HG03025 (cell line): Measurements from ENCODE around the gene IGF1R.

Experiments
- ATAC-seq: cut with Tn5 transposase; IDR thresholded peaks from one replicate; pipeline ENCODE4 v1.9.1; 2021; ENCODE audit warnings: mild to moderate bottlenecking, moderate library complexity; ENCODE audit not compliant: unreplicated experiment, low FRiP score

IGF1R gene

DNA sequence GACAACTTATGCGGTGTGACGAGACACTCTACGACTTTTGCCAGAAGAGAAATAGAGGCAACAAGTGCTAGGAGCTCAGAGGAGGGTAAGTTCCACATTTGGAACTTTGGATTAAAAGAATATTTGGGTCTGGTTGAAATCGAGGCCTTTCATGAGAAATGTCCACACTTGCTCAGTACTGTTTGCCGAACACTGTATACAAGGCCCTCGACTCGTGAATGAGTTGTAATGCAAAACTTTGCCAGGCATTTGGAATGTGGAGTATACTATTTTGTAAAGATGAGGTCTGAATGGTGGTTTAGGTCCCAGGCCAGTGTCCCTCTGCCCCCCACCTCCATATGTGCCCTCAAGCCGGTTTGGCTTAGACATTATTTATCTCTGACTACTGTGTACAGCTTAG lies 73.9 kb downstream of the IGF1R start:
- ATAC-seq: no peak

DNA sequence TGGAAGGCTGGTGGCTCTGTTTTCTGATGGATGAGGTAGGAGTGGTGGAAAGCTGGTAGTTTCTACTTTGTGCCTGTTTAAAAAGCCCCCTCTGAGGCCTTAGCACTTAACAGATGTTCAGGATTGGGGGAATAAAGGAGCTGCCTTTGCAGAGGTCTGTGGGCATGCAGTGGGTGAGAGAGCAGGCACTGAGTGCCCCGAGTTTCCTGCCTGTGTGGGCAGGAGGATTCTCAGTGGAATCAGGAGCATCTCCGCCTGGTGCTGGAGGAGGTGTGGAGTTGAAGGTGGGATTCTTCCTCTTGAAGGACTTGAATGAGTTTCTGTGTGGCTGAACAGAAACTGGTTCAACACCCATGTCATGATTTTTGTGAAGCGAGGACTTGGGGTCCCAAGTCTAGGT lies 74.3 kb downstream of the IGF1R start:
- no peak for ATAC-seq

DNA sequence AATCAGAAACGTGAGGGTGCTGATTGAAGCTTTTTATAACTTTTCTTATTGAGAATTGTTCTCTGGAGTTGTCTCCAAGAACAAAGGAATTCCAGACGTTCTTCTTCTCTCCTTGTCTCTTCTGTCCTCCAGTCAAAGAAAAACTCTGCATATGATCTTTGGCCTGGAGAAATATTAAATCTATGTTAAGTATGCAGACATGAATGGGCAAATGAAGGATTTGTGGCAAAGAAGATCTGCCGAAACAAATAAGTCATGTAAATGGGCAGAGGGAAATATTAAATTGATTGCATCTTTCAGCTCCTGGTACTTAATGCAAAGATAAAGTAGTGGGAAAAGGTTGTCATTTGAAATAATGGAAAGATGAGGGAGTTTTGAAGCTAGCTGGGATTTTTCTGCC lies 74.9 kb downstream of the IGF1R start:
- ATAC-seq: no peak

DNA sequence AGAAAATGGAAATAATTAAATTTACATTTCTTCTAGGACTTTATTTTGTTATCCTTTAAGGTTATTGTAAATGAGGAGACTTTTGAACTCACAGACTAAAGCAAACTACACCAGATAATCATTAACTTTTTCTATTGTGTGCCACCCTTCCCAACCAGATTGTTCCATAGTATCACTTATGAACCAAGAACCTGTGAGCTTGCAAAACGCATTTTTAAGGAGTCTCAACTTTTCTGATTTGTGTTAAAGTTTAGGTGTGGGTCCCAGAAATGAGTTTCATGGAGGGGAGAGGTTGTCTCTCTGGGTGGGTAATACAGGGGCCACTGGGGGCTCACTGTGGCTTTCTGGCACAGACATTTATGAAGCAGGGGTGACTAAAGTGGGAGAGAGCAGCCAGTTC lies 75.7 kb downstream of the IGF1R start:
- ATAC-seq: no peak

DNA sequence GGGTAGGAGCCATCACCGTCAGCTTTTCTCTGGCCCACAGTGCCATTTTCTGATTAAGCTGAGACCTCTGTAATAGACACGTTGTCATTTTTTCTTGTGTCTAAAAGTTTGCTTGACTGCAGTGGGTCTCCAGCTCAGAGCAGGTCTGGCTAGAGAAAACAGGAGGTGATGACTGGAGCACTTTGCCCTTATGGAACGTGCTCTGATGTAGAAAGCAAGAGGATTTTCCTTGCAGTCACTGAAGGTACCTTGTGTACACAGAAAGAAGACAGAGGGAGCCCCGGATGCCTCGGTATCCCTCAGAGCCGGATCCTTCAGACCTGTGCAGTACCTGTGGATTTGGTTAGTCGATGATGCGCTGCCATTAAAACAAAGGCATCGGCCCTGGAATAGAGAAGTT lies 76.2 kb downstream of the IGF1R start:
- no peak for ATAC-seq

DNA sequence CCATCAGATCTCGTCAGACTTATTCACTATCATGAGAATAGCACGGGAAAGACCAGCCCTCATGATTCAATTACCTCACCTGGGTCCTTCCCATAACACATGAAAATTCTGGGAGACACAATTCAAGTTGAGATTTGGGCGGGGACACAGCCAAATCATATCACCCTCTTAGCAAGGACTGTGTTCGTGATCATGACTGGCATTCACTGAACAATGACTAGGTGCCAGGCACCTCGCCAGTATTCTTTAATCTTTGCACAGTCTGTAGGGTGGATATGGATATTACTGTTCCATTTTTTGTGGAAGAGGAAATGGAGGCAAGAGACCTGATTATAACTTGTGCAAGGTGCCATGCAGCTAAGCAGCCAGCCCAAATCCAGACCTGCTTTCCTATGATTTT lies 77.5 kb downstream of the IGF1R start:
- ATAC-seq: no peak

DNA sequence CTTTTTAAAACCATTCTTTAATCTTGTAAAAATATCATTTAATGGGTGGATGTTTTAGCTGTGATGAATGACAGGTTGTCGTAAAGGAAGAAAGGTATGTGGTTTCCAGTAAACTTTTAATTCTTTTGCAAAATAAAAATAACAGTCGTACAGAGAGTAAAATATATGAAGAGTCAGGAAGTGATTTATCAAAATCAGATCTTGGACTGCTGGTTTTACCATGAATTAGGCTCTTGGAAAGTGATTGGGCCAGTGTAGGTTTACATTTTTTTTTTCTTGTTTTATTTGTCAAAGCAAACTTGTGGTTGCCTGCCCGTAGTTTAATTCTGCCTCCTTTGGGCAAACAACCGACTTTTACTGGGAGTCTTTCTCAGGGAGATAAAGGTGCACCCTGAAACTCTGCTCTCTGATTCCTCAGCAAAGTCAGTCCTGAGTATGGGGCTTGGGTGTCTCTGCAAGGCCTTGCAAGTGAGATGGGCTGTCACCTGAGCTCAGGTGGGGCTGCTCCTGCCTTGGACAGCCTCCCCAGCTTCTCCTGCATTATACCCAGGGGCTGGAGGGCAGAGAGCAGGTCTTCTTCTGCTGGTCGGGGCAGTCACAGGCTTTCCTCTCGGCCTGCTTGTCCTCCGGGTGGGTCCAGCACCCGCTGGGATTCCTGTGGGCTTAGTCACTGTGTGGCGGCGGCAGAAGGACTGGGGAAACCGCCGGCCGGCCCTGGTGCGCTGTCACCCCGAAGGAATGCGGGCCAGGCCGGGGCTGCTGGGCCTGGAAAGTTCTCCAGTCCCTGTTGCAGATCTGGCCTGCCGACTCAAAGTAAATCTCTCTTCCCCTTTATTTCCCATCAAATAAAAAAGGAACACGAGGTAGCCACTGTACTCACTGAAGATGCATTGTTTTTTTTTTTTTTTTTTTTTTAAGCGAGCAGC lies 79.0 kb downstream of the IGF1R start:
- ATAC-seq: no peak

DNA sequence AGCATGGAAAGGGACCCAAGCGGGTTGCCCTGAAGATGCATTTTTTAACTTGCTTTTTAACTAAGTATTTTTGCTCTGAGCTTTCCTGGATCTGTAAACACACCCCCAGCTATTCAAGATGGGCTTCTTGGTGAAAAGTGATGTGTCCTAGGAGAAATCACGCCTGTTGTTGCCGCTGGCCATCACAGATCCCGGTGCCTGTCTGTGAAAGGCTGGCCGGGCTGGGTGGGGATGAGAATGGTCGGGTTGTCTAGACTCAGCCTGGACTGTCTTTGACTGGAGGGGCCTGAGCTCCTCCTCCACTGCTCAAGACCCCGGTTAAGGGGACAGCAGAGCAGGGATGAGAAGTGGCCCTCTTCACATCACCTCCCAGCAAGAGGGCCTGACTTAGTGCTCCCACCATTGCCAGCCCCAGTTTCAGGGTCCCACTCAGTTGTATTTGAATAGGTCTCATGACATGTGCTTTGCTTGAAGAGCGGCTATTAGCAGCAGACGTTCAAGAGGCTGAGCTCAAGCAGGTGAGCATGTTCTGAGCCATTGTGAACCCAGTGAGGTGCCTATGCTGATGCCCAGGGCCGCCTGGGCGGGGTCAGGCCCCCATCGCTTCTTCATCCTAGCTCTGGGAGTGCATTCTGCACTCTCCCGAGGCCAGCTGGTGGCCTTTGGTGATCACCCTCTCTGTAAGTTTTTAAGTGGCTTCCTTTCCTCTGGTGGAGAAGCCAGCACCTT lies 79.9 kb downstream of the IGF1R start:
- ATAC-seq: no peak

DNA sequence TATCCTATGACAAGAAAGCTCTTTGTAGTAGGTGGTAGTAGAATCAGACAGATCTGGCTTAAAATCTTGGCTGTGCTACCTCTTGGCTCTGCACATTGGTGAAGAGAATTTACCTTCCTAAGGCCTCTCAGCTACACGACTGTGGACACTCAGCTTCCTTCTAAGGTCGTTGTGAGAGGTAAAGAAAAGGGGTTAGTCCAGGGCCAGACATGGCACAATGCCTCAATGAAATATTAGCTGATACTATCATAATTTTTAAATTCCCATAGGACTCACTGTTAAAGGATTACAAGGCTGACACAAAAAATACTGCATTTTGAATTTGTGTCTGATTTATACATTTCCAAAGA lies 80.4 kb downstream of the IGF1R start:
- no peak for ATAC-seq

DNA sequence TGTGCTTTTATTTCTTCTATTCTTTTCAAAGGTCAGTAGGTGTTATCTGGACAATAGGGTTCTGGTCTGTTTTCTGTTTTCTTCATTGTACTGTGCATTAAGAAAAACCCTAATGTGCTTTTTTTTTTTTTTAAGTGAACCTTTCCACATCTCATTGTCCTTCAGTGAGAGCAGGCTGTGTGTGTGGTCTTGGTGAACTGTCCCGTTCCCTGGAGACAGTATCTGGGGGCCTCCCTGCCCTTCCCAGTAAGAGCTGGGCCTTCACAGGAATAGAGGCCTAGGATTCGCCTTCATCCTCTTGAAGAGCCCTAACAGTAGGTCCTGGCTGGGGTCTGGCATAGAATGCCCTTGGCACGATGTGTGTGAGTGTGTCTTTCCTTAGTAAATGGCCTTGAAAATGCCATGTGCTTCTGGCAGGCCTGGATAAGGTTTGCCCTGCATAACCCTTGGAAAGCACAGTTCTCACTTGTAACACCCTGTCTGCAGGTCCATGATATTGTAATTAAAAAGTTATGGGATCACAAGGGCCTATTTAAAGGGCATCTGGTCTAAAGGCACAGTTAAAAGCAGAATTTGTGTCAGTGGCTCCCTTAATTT lies 81.2 kb downstream of the IGF1R start:
- ATAC-seq: no peak

DNA sequence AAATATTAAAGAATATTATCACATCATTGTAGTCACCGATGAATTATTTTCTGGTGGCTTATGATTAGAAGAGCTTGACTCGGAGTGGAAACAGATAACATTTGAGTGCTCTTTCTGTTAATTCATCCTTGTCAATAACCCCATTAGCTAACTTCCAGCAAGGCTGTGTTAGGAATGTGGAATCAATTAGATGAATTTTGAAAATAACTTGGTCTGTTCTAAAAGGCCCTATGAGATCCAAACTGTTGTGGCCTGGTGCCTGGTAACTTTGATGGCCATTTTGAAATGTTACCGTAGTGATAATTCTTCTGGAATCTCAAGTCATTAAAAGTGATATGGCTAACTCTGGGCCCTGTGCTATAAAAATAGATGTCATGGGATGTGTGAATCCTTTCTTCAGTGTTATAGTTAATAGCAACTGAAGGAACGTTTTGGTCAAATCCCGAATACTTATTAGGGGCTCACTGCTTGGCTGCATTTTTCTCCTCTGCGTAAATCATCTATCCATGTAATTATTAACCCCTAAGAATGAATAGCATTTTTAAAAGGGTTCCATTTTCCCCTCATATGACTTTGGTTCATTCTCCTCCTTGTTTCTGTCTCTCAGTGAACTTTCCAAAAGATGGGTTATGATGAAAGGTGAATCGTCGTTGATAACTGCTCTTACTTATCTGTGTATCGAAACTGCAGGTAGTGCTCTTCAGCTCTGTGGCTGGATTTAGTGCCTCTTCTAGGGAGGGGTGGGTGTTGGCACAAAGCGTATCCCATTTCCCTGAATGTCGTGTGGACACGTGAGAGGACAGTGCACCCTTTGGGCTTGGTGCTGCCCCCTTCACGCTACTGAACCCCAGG lies 82.7 kb downstream of the IGF1R start:
- no peak for ATAC-seq

DNA sequence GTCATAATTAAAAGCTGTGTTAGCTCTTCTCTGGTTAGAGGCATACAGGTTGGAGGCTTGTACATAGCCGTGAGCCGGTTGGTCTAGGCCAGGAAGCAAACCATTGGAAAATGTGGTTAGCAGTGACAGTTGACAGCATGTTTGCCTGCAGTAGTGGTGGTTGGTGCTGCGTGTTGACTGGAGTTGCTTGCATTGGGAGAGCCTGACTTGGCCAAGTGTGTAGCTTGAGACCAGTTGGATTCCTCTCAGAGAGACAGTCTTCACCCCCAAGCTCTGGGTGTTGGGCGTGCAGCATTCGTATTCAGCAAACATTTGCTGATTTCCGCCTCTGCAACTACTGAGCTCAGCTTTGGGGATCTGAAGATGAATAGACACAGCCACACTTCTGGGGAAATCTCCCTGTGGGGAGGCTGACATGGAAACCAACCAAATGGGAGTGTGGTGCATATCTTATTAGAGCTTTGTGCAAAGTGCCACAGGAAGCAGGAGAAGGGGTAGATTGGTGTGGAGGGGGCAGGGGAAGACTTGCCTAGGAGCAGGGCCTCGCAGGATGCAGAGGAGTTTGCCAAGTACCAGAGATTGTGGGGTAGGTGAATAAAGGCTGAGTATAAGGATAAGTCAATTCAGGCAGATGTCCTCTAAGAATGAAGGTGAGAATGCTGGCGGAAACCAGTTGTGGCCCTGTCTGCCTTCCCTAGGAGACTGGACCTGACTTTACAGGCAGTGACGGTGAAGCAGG lies 83.5 kb downstream of the IGF1R start:
- no peak for ATAC-seq

DNA sequence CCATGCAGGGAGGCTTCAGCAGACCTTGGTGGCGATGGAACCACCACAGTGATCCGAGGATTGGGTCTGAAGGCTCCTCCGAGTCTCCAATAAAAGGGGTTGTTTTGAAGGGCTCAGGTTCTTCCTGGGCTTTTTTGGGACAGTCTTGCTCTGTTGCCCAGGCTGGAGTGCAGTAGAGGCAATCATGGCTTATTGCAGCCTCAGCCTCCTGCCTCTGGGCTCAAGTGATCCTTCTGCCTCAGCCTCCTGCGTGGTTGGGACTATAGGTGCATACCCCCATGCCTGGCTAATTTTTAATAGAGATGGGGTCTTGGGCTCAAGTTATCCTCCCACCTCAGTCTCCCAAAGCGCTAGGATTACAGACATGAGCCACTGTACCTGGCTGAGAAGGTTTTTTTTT lies 84.8 kb downstream of the IGF1R start:
- ATAC-seq: no peak

DNA sequence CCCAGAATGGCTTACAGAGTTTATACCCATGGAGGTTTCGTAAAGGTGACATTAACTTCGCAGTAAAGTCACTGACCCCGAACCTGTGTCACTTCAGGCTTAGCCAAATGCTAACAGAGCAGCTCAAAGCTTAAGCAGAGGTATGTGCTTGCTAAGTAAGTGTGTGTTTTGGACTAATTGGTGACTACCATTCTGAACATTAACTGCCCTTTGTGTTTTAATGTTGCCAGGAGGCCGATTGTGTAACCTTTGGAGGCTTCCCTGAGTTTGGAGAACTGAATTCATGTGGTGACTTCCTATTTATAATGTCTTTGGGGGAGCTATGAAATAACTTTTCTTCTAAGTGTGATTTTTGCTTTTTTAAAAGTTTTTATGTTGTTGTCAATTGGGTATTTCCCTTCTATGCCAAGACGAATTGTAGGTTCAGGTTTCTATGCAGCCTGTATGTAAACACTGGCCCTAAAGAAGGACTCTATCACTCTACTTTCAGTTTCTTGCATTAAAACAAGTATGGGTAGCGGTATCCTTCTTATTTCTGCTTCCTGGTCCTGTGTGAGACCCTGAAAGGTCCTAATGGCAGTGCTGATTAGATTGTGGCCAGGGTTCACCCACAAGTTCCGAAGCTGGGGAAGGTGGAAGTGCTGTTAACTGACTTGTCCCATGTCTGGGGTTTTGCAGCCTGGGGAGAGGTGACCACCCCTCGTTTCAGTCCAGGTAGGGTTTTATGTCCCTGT lies 86.3 kb downstream of the IGF1R start:
- ATAC-seq: no peak

DNA sequence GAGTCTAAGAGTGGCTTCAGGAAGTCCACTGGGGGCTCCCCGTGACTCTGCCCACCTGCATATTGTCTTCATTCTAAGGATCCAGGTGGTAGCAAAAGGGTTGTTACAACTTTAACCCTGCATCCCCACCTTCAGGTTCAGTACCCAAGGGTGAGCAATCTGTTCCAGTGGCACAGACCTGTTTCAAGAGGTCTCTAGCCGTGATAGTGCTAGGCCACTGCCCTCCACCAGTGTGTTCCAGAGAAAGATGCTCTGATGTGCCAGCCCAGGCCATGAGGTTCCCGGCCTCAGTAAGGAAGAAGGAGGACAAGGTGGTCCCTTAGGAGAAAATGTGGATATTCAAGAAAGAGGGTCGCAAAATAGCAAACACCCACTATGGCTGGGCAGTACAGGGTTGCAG lies 87.0 kb downstream of the IGF1R start:
- ATAC-seq: no peak

DNA sequence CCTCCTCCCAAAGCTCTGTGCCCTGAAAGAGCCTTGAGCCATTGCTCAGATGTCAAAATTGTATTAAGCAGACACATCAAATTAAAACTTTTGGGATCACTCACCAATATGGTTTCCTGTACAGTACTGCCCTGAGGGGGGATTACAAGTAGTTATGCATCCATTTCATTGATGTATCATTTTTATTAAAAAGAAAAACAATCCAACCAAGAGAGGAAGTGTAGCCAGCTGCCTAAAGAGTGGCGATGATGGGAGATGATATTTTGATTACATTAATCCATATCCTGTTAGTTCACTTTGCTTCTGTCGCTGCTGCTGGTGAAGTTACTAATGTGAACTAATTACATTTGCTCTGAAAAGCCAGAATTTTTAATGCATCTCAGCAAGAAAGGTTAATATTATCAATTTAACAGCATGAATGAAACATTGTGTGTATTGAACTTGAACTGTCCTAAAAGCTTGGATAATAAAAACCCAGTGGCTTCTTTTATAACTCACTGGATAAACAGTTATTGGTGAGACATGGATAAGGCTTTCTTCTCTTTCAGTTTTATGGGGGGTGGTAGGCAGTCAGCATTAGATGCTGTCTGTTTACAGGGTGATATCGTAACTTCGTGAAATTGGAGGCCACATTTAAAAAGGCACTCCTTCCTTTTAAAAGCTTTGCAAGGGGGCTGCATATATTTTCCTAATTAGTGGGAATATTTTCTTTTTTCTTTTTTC lies 87.7 kb downstream of the IGF1R start:
- no peak for ATAC-seq

DNA sequence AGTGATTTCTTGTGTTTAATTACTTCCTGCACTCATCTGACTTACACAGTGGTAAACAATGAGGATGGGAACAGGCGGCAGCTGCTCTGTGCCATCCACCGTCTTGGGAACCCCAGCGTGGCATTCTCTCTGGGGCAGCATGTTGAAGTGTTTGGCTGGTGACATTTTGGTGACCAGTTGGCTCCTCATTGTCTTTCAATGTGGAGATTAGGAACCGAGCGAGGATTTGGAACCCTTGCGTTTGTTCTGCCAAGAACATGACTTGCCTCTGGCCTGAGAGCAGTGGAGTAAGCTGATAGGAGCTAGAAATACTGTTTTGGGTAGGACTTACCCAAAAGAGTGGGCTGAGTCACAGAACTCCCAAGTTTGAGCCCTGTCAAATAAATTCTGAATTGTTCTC lies 88.8 kb downstream of the IGF1R start:
- no peak for ATAC-seq

DNA sequence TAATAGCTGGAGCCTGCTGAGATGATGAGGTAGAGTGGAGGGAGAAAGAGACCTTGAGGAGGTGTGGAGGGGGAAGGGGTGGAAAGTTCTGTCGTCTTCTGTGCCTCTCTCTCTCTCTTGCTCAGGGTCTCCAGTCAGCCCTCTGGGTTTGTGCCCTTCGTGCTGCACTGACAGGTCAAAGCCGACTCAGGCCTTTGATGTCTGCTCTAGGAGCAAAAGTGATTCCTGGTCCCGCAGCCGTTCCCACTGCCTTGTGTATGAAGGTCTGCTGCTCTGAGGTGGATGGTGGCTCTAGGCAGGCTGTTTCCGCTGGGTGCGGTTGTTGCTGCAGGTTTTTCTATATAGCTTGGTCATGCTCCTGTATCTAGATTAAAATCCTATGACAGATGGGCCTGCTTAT lies 89.4 kb downstream of the IGF1R start:
- ATAC-seq: no peak
